Activated CD8-positive, alpha-beta memory T cell treated with anti-CD3 and anti-CD28 coated beads, Interleukin-2, amount 50 U/mL, for 1 hour (primary cell): Measurements from ENCODE around the gene PLXNA4.

Source experiments
- DNase-seq: peaks from one replicate; pipeline ENCODE4 v3.0.0-alpha.2; 2020; ENCODE audit errors: extremely low read depth

The PLXNA4 gene

DNA sequence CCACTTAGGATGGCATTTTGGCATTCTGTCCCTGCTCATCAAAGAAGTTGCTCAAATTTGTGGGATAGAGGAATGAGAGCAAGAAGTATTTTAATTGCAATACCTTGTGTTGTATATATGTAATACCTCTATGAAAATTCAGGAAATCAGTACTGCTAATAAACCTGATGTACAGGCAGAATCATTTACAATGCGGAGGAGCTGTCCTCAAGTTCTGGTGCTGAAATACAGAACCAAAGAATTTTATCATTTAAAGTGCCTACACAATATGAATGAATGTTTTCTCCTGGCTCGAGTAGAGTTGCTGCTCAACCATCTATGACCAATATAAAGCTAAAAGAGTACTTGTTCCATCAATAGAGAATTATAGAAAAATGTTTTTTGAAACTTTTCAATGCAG is 305.8 kb downstream of the PLXNA4 start:
- no peak for DNase-seq

DNA sequence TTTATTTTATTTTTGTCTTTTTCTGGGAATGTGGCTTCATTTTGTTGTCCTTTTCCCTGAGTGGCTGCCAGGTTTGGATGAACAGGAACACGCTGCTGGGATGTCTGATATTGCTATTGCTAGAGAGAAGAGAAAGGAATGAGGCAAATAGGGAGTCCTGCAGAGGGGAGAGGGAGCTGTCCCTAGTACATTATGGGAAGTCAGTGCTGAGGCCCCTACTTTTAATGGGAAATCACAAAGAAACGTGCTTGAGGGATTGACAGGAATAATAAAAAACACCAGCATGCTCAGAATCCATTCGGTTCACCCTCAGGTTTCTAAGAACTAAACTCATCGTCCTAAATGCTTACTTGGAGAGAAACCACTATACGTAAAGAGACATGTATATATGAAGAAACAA is 306.6 kb downstream of the PLXNA4 start:
- no peak for DNase-seq

DNA sequence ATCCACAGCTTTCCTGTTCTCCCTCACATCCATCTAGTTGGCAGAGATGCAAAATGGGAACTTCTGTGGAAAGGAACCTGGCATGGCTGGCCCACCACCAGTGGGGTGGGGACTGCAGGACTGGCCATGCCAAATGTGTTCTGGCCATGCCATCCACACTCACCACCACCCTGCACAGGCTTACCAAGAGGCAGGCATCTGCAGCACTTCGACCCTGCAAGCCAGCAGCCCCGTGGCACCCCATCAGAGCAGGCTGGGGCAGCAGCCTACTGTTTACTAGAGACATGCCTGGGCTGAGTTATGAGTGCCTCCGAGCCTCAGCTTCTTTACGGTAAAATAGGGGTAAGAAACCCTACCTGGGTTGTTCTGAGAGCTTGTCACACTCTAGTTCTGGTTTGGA is 313.1 kb downstream of the PLXNA4 start:
- DNase-seq, result no peak

DNA sequence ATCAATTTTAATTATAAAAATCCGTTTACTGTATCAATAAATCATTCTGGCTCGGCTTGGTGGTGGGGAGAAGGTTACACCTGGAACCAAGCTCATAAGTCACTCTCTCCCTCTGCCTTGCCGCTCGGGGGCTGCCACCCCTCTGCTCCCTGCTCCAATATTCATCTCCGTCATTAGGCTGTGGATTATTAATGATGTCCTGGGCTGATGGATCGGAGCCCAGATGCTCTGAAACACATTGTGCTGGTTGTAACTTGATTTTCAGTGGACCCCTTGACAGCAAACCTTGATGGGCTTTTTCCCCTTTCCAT is 314.2 kb downstream of the PLXNA4 start:
- DNase-seq, result no peak

DNA sequence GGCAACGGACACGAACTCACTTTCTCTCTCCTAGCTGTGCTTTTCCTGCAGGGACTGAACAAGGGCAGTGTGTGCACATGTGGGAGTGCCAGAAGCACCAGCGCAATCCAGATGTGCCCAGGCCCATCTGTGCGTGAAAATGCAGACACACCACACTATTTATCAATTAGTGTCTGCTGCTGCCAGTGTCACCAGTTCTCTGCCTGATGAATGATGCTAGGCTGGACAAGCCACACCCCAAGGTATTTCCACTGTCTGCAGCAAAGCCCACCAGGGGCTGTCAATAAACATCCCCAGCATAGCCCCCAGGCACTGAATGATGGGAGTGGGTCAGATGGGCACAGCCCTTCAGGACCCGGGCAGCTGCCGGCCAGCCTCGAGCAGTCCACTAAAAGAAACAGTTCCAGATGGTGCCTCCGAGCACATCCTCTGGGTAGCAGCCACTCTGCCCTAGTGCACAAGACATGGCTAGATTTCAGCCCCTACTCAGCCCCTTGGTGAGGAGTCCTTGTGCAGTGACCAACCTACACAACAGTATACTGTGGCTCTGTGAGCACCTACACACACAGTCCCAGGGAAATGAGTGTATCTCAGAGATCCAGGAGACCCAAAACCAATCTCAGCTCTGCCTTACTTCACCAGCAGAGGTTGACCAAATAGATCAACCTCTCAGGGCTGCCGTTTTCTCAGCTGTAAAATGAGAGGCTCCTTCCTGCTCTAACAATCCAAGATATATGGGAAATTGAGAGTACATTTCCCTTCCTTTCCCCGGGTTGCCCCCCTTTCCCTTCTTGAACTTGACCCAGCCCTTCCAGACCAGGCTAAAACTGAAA is 314.7 kb downstream of the PLXNA4 start:
- no peak for DNase-seq

DNA sequence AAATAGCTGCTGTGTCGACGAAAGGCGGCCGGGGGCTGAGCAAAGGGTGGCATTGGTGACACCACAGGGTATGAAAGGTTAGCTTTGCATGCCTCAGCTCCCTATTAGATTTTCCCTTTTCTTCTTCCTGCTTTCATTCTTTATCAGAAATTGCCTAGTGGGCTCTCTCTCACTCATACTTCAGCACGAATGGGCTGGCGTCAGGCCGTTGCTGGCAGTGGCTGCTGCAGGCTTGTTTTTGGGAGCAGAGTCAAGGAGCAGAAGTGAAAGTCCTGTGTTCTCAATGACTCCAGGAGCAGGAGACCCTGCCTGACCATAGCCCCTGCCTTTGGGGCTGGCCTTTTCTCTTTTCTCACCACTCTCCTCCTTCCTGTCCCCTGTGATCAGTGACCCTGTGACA is 318.0 kb downstream of the PLXNA4 start:
- DNase-seq, result no peak

DNA sequence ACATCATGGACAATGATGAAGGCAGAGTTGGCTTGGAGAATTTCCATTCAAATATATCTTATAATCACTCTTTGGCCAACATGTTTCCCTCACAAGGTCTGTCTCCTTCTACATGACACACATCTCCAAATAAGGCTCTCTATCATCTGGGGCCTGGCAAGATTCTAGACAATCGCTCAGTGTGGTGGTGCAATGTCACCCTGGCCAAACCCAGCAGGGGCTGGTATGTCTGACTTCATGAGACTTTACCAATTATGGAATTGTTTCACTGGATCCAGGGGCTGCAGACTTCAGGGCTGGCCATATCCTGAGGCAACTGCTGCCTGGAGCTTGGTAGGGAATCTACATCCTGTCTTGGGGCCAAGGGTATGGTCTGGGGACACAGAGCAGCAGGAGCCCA is 319.0 kb downstream of the PLXNA4 start:
- DNase-seq, result no peak

DNA sequence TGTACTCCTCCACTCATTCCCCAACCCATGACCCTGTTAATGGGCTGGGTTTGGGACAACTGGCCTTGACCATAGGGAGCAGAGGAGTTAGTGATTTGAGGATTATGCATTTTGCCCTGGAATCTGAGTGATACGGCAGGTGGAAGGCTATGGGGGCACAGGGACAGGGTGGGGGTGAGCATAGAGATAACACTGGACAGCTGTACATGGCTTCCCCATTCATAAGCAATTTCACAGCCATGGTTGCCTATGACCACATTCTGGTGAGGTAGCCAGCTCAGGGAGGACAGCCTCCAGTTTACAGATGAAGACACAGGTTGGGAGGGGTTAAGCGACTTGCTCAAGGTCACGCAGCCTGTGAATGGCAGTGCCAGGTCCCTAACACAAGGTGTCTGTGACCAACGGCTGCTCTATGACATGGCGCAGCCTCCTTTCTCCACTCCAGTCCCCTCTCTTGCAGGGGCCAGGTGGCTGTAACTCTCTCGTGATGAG is 319.5 kb downstream of the PLXNA4 start:
- DNase-seq, result no peak

DNA sequence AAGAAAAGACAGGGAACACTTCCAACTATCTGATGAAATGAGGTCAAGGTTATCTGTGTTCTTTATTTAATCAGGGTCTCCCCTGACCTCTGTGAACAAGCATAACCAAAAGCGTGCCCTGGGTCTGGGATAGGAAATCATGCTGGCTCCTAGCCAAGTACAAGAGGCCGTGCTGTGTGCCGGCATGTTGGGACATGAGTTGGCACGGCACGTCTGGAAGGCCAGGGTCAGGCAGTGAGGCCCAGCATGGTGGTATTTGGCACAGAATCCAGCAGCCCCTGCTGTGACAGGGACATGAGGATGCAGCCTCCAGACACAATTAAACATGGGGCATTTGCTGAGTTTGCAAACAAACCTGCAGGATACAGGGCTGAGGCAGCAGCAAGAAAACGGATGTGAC is 320.4 kb downstream of the PLXNA4 start:
- no peak for DNase-seq

DNA sequence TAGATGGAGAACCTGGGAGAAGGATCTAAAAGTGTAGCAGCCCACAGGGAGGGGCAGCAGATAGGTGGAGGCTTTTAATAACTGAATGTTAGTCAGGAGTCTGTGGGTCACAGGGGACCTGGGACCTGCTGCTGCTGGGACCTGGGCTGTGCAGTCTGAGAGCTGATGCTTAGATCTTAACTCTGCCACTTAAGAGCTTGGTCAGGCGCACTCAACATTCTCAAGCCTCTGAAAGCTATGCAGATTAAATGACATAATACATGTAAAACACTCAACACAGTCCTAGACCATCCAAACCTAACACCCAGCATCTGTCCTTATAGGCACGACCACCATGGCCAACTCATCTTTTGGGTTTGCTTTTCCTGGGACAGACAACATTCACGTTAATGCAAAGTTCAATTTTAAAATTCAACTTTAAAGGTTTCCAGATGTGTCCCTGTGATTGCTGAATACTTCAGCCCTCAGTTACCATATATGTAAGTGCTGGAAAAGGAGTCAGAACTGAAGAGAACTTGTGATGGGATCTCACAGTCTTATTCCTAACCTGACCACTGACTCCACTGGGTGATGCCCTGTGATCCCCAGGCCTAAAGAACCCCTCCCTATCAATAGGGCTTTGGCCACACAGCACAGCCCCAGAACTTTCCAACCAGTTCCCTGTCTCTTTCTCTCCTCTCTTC is 321.0 kb downstream of the PLXNA4 start:
- DNase-seq, result no peak

DNA sequence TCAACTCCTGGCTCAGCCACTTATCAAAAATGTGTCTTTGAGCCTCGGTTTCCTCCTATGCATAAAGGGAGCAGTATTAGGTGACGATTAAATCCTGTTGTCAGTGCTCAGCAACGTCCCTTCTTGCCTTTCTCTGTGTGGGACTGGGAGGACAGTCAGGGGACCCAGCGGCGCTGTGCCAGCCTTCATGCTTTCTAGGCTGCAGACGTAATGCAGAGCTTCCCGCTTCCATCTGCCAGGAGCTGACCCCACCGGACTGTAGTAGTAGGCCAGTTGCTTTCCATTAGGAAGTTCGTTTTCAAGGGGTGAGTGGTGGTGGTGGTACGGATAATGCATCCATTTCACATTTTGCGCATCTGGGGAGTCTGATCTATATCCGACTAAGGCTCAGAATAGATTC is 321.8 kb downstream of the PLXNA4 start:
- no peak for DNase-seq

DNA sequence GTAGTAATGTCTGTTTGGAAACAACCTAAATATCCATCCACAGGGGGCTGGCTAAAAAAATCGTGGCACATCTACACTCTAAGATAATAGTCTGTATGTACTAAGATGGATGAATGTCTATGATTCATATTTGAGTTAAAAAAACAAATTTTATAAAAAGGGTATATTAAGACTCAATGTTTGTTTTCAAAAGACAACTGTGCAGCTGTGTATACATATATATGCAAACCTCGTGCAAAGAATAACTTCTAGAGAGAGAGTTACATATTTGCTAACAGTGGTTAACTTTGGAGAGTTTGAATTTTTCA is 323.5 kb downstream of the PLXNA4 start:
- DNase-seq, result no peak

DNA sequence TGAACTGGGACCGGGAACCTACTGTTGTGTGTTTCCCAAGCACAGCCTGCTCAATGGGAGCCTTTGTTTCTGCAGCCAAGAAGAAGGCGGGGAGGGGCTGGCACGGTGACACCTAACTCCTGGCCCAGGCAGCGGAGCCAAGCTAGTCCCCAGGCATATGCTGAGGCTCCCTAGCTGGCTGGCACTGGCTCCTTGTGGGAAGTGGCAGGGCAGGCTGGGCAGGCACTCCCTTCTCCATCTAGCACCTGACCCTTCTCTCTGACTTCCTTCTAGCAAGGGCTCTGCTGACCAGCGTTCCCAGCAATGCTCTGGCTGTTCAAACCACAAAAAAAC is 325.0 kb downstream of the PLXNA4 start:
- no peak for DNase-seq

DNA sequence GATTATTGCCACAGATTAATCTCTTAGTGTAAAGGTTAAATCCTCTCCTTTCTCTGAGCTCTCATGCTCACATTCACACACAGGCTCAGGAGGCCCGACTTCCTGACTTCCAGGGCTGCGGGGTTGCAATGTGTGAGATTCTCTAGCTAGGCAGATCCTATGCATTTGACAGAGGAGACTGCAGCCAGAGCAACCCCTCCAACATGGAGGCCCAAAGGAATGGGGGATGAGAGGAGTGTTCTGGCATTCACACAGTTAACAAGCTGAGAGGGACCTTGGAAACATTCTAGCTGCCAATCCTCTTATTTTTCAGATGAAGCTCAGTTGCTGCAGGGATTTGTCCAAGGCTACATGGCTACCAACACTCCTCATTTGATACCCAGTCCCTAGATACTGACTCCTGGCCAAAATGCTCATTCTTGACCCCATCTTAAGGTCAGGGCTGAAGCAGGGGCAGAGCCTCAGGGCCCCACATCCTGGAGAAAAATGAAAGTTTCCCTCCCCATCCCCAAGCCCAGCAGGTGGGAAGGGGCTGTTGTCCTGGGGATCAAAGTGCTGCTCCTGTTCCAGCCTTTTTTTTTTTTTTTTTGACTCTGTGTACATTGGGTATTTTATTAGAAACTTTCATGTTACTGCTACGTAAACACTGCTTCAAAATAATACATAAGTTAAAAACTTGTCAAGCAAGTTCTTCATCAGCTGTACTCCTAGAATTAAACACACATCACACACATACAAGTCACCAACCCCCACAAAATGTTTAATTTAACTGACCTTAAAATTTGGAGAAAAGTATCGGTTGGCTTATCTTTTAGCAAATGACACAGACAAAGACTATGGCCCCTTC is 325.6 kb downstream of the PLXNA4 start:
- no peak for DNase-seq

DNA sequence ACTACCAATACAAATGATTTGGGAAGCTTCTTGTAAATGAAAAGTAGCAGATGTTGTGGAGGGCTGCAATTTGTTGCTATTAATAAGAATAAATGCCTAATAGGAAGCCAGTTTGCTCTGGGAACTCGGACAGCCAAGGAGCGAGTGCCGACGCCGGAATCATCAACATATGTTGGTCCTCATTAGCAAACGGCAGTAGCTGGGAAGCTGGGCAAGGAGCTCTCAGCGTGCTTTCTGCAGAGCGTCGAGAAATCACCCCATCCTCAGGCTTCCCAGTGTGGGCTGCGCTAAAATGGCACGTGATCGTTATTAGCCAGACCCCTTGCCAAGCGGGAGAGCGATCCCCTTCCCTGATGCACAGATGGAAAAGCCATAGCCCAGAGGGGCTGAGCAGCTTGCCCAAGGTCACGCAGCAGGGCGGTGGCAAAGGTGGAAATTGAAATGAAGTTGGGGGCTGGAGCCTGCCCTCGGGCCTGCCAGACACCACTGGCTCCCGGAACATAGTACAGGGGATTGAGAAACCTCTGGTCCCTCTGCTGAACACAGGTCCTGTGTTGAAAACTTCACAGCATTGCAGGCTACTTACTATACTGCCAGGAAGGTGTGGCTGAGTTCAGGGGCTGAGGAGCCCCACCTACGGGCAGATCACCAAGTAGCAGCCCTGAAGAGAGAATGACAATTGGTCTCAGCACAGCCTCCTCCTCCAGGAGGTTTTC is 326.9 kb downstream of the PLXNA4 start:
- DNase-seq, result no peak

DNA sequence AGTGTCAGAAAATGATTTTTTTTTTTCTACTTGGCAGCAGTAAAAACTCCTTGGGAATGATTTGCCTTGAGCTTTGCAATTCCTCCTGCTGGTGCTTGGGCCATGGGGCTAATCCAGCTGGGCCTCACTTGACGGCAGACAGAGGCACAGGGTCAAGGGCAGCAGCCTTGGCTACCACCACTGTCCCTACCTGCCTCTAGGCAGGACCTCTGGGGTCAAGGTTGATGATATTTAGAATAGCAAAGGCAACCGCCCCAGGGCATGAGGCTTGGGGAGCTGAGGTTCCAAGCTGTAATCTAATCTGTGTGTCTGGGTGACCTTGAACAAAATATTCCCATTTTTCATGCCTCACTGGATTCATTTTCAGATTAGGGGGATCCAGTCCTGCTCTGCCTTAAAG is 327.4 kb downstream of the PLXNA4 start:
- DNase-seq, result no peak

DNA sequence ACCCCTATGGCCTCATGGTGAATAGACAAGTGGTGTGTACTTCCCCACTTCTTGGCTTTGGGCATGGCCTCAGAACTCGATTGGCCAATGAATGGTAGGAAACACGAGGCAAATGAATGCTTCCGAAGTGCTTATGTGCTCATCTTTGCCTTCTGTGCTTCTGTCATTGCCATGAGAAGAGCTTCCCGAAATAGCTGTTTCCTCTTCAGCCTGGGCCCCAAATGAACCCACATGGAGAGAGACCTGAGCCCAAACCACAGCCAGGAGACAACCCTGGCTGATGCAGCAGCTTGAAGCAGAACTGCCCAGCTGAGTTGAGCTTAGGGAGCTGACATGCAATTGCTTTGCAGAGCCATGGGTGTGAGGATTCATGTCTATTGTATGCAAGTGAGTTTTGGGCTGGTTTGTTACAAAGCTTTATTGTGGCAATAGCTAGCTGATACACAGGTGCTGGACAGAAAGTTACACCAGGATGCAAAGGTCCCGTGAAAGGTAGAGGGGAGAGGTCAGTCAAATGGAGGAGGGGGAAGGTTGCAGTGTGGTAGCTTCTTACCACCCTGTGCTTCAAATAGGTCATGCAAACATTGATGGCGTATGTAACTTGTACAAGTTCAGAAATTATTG is 328.2 kb downstream of the PLXNA4 start:
- no peak for DNase-seq

DNA sequence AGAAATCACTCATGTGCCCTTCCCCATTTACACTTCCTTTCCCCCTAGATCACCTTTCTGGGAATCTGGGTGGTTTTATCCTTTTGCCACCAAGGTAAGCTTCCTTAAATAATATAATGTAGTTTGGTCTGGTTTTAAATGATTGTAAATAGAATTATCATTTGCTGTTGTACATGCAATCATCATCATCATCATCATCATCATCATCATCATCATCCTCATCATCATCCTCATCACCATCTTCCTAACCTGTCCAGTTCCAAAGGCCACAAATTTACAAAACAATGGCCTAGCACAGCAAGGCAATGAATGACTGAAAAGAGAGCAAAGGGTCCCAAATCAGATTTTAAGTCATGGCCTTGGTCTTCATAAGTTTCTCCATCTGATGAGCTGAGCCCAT is 329.7 kb downstream of the PLXNA4 start:
- no peak for DNase-seq

DNA sequence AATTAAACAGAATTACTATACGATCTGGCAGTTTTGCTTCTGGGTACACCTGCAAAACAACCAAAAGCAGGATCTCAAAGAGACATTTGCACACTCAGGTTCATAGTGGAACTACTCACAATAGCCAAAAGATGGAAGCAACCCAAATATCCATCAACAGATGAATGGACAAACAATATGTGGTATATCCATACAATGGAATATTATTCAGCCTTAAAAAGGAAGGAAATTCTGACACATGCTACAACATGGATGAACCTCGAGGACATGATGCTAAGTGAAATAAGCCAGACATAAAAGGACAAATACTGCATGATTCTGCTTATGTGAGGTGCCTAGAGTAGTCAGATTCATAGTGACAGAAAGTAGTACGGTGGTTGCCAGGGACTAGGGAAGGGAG is 330.7 kb downstream of the PLXNA4 start:
- DNase-seq, result no peak

DNA sequence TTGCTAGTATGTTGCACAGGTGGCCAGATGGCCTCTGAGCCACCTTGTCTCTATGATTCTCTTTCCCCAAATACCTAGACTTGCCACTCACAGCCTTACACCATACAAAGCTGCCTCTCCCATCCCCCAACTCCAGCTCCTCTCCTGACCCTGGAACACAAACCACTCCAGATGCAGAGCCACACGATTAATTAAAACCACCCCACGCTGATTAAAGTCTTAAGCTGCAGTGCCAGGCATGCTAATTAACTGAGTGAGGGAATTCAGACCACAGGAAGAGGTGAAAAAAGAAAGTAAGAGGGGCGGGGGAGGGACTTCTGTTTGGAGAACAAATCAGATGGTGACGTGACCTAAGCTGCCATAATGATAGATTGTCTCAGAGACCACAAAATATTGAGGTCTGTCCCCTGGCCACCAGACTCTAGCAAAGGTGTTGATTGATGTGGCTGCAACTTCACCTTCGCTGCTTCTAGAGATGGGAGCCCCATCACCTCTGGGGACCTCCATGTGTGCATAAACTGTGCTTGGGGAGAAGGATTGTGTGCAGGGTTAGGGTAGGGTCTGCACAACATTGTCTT is 331.3 kb downstream of the PLXNA4 start:
- DNase-seq, result no peak

DNA sequence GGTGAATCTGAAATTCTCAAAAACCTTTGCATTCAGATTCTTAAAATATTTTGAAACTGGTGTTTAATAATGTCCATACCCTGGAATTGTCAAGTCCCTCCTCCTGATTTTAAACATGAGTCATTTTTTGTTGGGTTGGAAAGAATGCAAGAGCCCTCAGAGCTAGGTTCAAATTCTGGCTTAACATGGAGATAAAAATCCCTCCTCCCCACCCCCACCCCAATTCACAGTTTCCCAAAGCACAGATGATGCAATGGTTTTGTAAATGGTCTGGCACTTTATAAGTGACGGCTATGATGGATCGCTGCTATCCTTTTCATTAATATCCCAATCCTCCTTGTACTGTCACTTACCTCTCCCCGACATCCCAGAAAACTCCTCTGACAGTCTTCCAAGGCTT is 332.8 kb downstream of the PLXNA4 start:
- DNase-seq, result no peak

DNA sequence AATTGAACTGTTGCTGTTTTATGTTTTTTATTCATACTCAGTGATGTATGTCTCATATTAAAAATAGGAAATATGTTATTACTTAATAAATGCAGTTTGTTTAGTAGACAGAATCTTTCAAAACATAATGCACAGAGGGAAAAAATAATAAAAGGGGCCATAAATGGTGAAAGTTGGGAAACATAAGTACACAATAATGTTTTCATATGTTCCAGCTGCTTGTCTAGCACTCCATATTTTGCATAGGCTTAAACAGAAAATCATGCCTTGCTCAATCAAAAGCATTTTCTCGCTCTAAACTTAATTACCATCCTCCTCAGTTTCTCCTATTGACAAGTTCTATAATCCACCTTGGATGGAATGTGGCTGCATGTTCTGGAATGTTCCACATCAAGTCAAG is 333.2 kb downstream of the PLXNA4 start:
- DNase-seq, result no peak
